Measurements from ENCODE around the gene ACSBG1.
A peak's percentile ranks its signal among the peaks of the same experiment; 100 is the strongest.

The ACSBG1 gene

DNA sequence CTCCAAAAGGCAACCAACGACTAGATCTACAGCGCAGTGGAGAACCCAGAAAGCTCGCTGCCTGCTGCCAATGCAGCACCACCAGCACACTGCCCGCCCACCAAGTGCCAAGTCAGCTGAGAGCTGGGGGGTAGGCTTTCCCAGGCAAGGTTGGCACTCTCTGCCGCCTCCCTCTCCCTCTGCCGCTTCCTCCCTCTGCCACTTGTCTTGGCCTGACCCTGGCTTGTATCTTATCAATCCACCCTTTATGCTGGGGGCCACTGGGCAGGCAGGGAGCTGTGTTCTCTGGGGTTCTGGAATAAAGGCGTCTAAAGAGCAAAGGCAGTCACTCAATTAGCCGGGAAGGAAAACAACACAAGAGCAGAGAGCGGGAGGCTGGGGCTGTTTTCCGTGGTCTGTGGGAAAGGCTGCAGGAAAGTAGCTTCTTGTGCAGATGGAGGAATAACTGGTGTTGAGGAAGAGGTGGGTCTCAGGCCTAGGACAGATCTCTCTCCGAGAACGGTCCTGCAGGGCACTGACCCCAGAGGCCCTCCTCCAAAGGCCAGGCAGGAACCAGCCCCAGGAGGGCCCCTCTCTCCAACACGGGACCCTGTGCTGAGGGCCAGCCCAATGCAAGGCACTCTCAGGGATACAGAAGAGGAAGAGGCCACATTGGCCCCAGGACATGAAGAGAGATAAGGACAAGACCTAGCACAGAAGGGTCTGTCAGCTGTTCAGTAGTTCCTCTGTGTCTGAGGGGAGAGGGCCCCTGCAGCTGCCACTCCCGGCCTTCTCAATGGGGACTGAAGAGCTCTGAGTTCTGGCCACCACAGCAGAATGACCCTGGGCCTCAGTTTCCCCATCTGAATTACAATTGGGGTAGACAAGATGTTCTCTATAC is 30.8 kb downstream of the ACSBG1 start:
- TF ChIP-seq, protein P1, sequence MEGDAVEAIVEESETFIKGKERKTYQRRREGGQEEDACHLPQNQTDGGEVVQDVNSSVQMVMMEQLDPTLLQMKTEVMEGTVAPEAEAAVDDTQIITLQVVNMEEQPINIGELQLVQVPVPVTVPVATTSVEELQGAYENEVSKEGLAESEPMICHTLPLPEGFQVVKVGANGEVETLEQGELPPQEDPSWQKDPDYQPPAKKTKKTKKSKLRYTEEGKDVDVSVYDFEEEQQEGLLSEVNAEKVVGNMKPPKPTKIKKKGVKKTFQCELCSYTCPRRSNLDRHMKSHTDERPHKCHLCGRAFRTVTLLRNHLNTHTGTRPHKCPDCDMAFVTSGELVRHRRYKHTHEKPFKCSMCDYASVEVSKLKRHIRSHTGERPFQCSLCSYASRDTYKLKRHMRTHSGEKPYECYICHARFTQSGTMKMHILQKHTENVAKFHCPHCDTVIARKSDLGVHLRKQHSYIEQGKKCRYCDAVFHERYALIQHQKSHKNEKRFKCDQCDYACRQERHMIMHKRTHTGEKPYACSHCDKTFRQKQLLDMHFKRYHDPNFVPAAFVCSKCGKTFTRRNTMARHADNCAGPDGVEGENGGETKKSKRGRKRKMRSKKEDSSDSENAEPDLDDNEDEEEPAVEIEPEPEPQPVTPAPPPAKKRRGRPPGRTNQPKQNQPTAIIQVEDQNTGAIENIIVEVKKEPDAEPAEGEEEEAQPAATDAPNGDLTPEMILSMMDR (conservative IDR thresholded peaks at IDR 0.05; ENCODE audit: low read depth, low read length), result no peak
- no peak overlapping the region for H3K4me3 ChIP-seq (ENCODE audit: low read depth, low read length)
- DNase-seq (ENCODE audit: low read depth), result no peak

DNA sequence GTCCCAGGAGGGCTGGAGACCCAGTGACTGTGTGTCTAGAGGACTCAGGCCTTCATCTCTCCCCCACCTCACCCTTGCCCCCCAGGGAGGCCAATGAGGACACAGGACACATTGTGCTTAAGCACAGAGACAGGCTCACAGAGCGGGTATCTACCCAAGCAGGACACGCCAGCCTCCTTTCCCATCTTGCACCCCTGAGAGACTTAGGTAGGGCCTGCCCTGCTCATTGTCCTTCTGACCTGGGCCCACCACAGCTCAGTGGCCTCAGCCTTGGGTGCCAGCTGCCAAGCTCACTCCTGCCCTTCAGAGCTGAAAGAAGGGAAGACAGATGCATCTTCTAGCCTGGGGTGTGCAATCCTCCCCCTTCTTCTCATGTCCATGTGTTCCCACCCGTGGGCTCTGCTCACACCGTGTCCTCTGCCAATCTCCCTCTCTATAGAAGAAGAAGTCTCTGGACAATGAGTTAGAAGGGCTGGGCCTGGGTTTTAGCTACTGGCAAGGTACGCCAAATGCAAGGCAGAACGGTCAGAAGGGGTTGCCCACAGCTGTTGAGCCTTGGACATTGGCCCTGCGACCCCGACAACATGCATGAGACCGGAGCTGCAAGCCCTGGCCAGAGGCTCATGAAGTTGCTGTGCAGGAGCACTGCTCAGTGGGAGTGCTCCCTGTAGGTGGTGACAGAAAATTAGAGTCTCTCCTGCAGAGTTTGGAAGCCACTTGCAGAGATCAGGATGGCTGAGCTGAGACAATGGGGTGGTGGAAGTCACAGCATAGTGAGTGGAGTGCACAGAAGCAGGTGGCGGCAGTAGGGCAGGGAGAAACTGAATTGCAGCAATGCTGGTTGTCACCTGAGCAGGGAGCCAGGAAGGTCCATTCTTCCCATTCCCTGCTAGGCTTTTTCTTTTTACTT is 32.8 kb downstream of the ACSBG1 start:
- H3K4me3 ChIP-seq (ENCODE audit: low read depth, low read length), result no peak overlapping the region
- TF ChIP-seq, protein P1 (conservative IDR thresholded peaks at IDR 0.05; ENCODE audit: low read depth, low read length), result no peak
- DNase-seq (ENCODE audit: low read depth), result no peak

DNA sequence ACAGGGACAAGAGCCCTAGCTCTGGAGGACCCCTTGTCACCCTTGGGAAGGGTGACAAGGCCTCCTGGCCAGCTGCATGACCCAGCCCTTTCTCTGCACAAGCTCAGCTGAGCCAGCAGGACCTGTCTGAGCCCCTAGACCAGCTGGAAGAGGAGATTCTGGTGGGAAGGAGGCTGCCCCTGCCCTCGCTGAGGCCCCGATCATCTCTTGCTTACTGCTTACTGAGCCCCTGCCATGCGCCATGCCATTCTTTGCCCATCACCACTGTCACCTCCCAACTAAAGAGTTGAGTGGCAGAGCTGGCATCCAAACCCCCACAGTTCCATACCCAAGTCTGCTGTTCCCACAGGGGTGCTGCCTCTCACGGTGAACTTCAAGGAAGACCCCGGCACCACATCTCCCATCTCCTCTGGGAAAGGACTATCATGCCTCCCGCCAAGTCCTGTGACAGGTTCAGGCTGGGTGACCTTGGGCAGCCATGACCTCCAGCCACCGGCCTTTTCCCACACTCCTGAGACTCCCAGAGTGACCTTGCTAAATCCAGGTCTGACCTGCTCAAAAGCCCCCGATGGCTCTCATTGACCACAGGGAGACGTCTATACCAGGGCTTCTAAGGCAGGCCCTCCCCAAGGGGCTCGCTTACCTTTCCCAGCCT is 34.0 kb downstream of the ACSBG1 start:
- DNase-seq (ENCODE audit: low read depth), result no peak
- TF ChIP-seq, protein P1 (conservative IDR thresholded peaks at IDR 0.05; ENCODE audit: low read depth, low read length), result no peak
- no peak overlapping the region for H3K4me3 ChIP-seq (ENCODE audit: low read depth, low read length)

DNA sequence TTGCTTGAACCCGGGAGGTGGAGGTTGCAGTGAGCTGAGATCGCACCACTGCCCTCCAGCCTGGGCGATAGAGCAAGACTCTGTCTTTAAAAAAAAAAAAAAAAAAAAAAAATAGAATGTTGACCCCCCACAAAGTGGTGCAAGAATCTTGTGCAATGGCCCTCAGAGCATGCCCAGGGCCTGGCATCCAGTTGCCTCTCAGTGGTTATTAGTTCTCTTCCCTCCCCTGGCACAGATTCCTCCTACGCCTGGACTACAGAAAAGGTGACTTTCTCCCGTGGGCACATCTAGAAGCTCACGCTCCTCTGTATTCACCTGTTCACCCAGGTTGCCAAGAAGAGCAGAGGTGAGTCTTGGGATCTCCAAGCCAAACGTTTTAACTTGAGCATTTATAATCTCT is 36.7 kb downstream of the ACSBG1 start:
- no peak for DNase-seq (ENCODE audit: low read depth)
- H3K4me3 ChIP-seq (ENCODE audit: low read depth, low read length), result no peak overlapping the region
- TF ChIP-seq, protein P1 (conservative IDR thresholded peaks at IDR 0.05; ENCODE audit: low read depth, low read length), result no peak

DNA sequence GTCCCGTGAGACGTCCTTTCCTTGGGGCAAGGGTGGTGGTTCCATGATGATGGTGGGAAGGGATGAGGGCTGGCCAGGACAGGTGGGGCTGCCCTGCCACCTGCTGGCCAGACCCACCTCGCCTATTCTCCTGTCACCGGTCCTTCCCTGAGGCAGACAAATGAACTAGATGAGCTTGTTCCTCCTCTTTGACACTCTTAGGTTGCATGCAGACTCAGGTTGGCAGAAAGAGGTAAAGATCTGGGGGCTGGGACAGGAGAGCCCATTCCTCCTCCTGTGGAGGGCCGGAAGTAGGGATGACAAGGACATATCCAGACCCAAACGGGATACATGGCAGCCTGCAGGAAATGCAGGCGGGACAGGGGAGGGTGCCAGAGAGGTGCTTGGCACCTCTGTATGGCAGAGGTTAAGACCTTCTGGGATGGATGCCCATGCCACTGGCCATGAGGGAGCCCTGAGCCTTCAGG is 38.6 kb downstream of the ACSBG1 start:
- H3K4me3 ChIP-seq (ENCODE audit: low read depth, low read length), result no peak overlapping the region
- TF ChIP-seq, protein P1 (conservative IDR thresholded peaks at IDR 0.05; ENCODE audit: low read depth, low read length), result peak; percentile 79
- DNase-seq (ENCODE audit: low read depth), result peak; percentile 35

DNA sequence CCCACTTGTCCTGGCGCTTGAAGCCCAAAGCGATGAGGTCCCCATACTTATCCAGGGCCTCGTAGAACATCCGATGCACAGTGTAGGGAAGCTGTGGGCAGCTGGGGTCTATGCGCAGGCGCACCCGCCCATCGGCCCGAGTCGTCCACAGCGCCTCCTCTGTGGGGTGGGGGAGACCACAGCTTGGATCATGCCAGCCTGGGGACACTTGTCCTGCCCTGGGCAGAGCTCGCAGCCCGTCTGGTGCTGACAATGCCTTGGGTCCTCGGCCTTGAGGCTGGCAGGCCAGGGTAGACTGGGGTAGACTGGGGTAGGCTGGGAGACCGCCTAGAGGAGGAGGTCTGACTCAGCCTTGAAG is 39.8 kb downstream of the ACSBG1 start:
- TF ChIP-seq, protein P1 (conservative IDR thresholded peaks at IDR 0.05; ENCODE audit: low read depth, low read length), result no peak
- no peak for DNase-seq (ENCODE audit: low read depth)
- no peak overlapping the region for H3K4me3 ChIP-seq (ENCODE audit: low read depth, low read length)
